Measurements from ENCODE around the gene C1QTNF8.

Gene C1QTNF8

GRCh38 chr16:1048442-1049112 lies 47.5 kb downstream of the C1QTNF8 start:
- DNase-seq (ENCODE audit: low read depth), result no peak
- TF ChIP-seq, protein P1, sequence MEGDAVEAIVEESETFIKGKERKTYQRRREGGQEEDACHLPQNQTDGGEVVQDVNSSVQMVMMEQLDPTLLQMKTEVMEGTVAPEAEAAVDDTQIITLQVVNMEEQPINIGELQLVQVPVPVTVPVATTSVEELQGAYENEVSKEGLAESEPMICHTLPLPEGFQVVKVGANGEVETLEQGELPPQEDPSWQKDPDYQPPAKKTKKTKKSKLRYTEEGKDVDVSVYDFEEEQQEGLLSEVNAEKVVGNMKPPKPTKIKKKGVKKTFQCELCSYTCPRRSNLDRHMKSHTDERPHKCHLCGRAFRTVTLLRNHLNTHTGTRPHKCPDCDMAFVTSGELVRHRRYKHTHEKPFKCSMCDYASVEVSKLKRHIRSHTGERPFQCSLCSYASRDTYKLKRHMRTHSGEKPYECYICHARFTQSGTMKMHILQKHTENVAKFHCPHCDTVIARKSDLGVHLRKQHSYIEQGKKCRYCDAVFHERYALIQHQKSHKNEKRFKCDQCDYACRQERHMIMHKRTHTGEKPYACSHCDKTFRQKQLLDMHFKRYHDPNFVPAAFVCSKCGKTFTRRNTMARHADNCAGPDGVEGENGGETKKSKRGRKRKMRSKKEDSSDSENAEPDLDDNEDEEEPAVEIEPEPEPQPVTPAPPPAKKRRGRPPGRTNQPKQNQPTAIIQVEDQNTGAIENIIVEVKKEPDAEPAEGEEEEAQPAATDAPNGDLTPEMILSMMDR (IDR thresholded peaks at IDR 0.05; ENCODE audit: insufficient read depth, low read depth, low read length, missing control alignments), result no peak
- H3K4me3 ChIP-seq (ENCODE audit: low read length), result no peak overlapping the region

DNA sequence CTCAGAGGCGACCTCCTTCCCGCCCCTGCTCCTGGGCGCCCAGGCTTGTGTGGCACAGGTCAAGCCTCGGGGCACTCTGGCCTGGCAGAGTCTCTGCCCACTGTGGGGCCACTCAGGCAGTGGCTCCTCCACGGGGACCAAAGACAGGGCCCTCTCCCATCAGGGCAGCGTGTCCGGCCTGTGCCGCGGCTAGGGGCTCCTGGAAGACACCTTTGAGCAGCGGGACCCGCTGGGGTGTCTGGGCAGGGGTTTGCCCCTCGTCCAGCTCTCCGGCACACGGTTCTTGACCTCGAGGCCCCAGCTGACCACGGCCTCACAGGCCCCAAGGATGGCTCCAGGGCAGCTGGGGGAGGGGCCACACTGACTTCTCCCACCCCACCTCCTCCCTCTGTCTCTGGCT lies 48.2 kb downstream of the C1QTNF8 start:
- no peak for DNase-seq (ENCODE audit: low read depth)
- H3K4me3 ChIP-seq (ENCODE audit: low read length), result no peak overlapping the region
- TF ChIP-seq, protein P1 (IDR thresholded peaks at IDR 0.05; ENCODE audit: insufficient read depth, low read depth, low read length, missing control alignments), result no peak

- no peak for DNase-seq (ENCODE audit: low read depth)
- H3K4me3 ChIP-seq (ENCODE audit: low read length), result no peak overlapping the region
- TF ChIP-seq, protein P1 (IDR thresholded peaks at IDR 0.05; ENCODE audit: insufficient read depth, low read depth, low read length, missing control alignments), result no peak
Observed at GRCh38 chr16:1047123-1047522, 48.9 kb downstream of the C1QTNF8 start.

- H3K4me3 ChIP-seq (ENCODE audit: low read length), result no peak overlapping the region
- DNase-seq (ENCODE audit: low read depth), result no peak
- TF ChIP-seq, protein P1 (IDR thresholded peaks at IDR 0.05; ENCODE audit: insufficient read depth, low read depth, low read length, missing control alignments), result no peak
Observed at GRCh38 chr16:1045993-1046911, 49.8 kb downstream of the C1QTNF8 start.

DNA sequence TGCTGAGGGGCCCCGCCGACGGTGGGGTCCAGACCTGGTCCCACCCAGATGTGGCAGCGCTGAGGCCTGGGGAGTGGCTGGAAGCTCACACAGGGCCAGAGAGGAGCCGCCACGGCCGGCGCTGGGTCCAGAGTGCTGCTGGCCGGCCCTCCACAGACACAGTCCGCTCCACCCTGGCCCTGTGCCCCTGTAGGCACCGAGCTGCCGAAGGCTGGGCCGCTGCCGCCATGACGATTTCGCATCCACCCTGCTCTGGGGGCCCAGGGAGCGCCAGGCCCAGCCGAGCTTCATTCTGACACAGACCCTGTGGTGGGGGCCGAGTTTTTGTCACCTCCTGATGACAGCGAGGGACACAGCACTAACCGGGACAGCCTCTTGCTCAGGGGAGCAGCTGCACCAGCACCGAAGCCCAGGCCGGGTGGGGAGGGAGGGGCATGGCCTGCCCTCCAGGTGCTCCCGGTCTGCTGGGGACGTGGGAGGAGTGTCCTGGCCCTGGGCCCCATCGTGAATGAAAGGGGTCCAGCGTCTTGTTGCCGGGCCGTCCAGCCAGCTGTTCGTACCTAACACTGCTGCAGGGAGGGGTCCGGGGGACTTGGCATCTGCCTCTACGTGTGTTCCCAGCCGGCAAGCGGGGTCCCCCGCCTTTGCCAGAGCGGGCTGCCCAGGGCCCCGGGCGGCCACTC lies 50.6 kb downstream of the C1QTNF8 start:
- no peak overlapping the region for H3K4me3 ChIP-seq (ENCODE audit: low read length)
- TF ChIP-seq, protein P1 (IDR thresholded peaks at IDR 0.05; ENCODE audit: insufficient read depth, low read depth, low read length, missing control alignments), result no peak
- DNase-seq (ENCODE audit: low read depth), result no peak

DNA sequence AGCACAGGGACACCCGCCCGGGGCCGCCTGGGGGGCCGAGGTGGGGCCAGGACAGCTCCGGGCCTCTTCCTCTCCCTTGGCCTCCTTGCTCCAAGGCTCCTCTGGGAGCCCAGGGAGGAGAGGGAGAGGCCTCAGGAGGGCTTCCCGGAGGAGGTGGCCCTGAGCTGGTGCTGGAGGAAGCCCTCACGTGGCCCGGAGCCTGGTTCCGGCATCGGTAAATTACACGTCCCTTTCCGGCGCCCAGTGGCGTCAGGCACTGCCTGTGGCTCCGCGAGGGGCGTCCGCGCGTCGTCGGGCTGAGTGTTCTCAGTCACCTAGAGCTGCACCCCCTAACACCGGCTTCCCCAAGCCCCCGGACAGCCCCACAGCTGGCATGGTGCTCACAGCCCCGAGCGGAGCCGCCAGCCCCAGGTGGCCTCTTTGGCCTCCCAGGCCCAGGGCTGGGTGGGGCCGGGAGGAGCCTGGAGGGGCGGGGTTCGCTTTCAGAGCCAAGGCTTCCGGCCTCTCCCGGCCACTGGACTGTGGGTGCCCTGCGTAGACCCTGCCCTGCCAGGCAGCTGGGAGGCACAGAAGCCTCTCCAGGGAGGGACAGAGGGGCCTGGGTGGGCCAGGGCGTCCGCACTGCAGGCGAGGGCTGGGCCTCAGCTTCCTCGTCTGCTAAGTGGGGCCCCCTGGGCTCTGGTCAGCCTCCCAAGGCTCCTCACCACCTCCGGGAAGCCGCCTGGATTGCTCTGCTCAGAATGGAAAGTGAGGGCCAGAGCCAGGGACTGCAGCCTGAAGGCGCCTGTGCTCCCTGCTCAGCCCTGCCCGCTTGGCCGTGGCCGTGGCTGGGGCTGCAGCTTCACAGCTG lies 51.4 kb downstream of the C1QTNF8 start:
- no peak for DNase-seq (ENCODE audit: low read depth)
- TF ChIP-seq, protein P1 (IDR thresholded peaks at IDR 0.05; ENCODE audit: insufficient read depth, low read depth, low read length, missing control alignments), result no peak
- H3K4me3 ChIP-seq (ENCODE audit: low read length), result no peak overlapping the region

All from epithelial cell of esophagus (primary cell).